HUDEP-2 (cell line): ENCODE results near the gene MORC4.

Source experiments
- DNase-seq, 76 experiments: peaks; one replicate each; lab custom pipeline; 2025; ENCODE audit not compliant: unreplicated experiment in 76 of 76; lab: John Stamatoyannopoulos, UW

MORC4 gene

DNA sequence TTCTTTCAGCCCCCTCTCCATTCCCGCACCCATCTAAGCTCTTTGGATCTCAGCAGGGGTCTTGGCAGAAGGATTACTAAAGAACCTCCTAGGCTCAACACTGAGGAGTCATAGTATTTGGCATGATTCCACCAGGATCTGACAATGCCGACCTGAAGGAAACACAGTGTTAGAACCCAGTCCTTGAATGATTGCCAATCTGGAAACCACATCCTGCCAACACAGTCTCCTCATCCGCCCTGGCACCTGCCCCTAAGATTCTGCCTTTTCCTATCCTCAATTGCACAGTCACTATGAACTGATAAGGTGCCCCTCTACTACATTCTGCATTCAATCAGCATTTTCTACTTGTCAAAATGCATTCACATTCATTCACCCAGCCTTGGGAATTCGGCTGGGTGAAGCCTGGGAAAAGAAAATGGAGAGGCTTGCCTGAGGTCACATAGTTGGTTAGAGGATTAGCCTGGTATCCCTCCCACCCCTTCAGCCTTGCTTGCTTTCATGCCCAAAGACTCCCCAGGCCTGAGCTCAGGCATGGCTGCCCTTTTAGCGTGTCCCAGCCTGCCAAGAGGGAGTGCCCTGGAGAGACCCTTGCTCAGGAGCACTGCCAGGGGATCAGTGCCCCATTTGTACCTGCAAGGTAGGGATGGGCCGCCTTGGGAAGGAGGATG is 82.0 kb downstream of the MORC4 start:
- DNase-seq, result peak in 20 of 76 experiments; percentile 0 to 50 (median 8)

DNA sequence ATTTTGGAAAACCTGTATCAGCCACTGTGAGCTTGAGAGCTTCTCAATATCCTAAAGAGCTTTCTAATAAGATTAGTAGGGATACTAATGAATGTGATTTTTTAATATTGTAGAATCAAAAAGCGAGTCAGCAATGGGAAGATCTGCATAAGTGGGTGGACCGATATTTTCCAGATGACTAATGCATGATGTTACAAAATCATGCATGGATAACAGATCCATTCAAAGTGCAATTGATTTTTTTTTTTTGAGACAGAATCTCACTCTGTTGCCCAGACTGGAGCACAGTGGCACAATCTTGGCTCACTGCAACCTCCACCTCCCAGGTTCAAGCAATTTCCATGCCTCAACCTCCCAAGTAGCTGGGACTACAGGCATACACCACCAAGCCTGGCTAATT is 87.1 kb downstream of the MORC4 start:
- no peak for DNase-seq

DNA sequence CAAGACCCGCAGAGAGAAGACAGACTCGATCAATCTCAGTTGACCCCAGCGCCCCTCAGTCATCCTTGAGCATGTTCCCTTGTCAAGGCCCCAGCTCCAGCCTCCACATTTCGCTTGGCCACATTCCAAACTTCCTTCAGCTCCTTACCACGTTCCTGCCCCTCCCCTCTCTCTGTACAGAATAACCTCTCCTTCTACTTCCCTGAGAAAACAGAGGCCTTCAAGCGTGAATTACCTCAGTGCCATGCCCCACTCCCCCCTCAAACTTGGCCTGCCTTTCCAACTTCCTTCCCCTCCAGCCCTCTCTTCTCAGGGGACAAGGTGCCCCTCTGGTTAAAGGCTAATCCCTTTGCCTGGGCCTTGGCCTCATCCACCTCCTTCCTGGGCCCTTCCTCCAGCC is 93.7 kb downstream of the MORC4 start:
- no peak for DNase-seq

DNA sequence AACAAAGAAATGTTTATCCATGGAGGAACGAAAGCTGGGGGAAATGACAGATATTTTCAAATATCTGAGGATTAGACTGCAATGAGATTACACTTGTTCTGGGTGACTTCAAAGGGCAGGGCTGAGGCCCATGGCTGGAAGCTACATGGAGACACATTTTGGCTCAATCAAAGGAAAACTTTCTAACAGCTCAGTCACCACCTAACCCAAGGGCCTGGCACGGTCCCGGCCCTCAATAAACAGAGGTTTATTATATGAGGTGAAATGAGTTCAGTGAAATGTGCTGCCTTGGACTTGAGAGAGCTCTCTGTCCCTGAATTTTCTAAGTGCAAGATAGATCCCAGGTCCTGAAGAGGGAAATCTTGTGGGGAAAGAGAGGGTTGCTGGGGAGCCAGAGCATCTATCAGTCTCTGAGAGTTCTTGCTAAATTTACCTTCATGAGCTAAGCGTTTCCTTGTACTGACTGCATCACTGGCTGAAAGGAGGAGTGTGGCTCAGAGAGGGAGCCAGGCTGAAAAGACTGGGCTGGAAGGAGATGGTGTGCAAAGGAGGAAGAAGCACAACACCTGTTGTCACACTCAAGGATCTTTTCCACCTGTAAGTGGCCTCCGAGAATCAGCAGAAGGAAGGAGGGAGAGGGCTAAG is 94.8 kb downstream of the MORC4 start:
- no peak for DNase-seq

DNA sequence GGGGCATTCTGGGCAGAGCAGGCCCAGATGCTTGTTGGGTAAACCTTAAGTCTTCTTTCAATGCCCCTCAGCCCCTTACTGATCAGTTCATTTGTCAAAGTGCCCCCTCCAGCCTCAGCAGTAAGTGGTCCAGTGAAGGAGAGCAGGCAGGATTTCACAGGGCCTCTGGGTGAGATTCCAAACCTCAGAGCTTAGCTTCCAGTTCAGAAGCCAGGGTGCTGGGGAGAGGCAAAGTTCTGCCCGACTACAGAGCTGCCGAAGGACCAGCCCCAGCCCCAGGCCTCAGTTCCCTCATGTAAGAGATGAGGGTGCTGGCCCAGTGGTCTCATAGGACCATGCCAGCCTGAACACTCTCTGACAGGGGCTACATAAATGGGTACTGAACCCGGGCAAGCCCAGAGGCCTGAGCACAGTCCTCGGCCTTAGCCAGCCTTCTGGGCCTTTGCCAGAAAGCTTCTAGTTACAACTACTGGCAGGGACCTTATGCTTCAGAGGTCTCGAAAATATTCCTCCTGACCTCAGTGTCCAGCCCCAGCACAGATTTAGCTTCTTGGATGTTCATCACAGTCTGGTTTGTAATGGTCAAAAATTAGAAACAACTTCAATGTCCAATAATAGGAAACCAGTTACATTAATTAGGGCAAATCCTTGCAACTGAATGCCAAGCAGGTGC is 96.0 kb downstream of the MORC4 start:
- DNase-seq, result no peak

DNA sequence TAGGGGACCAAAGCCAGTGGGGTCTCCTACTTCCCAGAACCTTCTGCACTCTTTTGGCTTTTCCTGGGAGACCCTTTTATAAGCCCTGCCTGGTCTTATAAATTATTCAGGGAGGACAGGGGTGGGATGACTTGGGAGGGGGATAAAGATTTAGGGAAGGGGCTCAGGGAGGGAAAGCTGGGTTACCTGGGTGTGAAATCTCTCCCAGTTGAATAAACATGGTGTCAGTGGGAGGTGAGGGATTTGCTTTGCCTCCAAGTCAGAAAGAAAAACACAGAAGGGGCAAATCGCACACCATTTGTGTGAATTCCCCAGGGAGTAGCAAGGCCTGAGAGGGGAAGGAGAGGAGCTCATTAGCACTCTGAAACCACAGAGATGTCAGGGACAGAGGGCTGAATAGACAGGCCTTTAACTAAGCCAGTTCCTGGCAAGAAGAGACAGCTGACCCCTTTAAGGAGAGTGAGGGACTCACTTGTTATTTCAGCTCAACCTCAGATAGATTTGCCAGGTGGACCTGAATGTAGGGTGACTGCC is 96.7 kb downstream of the MORC4 start, which contains the start of gene RIPPLY1:
Gene RIPPLY1, minus strand, starts transcription at position 51 of the 534 bp plus-strand sequence. CDS start 54 bp downstream, outside the sequence.
- DNase-seq, result no peak

DNA sequence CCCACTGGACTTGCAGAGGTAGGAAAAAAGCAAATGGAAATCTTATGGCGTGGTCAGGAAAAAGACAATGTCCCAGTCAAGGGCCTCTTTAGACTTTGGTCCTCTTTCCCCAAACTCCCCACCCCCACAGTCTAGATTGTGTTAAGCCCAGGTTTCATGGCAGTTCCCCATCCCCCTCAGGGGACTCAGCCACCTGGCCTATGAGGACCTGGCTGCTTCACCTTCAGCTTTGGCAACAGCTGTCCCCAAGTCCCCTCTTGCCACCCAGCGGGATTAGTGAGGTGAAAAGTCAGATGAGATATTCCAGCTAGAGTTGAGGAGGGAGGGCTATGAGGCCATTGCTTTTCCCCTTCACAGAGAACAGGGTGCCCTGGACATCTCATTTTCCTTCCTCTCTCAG is 97.3 kb downstream of the MORC4 start:
- no peak for DNase-seq

DNA sequence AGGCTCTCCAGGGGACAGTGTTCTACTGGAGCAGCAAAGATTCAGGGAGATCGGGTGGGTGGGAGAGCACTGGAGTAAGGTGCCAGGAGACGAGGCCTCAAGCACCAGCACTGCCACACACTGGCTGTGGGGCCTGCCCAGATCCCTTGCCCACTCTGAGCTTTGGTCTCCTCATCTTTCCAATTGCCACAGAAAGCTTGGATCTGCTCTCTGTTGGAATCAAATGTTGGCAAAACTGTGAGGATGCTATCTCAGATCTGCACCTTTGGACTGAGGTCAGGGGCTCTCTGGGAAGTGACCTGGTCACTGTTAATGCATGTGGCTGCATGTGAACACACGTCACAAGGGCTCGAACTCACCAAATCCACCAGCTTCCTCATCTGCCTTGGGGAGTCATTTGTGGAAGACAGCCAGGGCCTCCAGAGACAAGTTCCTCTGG is 98.2 kb downstream of the MORC4 start:
- DNase-seq, result no peak

DNA sequence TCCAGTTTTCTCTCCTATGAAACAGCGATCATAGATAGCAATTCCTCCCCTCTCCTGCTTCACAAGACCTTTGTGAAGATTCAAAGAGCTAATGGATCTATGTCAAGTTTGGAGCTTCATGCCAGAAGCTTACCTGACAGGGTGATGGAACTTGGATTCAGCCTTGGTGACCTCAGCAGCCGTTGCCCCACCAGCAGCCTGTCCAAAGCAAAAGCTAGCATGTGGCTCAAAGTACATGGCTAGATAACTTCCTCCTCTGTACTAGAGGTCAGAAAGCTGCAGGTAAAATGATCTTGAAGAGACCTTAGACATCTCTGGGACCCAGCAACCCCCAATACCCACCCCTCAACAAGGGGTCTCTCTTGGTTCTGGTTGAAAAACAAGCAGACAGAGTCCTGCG is 98.7 kb downstream of the MORC4 start:
- DNase-seq, result no peak

DNA sequence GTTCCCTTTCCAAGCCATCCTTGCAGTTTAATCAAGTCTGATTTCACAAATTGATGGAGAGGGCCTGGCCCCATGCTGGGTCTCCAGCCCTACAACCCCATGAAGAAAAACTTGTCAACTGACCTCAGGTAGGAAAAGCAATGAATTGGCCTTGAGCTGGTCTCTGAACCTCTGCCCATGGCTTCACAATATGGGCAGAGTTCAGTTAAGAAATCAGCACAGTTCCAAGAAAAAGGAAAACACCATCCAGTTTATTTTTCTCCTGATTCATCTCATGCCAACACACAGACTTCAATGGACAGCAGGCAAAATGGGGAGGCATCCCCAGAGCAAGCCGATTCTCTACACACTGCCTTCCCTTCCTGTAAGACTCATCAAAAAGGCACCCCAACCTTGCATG is 100.2 kb downstream of the MORC4 start:
- no peak for DNase-seq

DNA sequence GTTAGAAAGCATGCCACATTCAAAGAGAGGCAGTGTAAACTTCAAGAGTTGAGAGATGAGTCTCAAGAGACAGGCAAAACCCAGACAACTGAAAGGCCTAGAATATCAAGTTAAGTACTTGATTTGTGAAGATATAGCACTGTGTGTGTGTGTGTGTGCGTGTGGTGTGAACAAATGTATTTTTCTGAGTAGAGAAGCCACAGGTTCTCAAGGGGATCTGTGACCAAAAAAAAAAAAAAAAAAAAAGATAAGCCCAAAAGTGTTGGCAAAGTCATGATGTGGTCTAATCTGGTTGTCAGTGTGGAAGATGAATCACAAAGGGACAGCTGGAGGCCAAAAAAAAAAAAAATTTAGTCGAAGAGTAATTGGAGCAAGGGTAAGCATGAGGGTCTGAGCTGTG is 100.7 kb downstream of the MORC4 start:
- DNase-seq, result no peak

DNA sequence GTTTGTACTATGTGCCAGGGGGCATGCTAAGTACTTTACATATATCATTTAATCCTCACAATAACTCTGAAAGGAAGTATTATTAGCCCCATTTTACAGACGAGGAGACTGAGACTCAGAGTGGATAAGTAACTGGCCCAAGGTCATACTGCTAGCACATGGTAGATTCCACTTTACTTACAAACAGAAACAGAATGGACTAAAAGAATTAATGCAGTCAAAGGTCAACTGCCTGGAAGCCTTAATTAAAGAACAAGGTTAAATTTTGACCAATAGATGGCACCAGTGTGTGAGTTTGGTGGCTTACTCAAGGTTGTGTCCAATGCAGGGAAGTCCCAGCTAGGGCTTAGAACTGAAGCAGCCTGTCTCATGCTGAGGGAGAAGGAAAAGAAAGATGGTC is 101.5 kb downstream of the MORC4 start:
- DNase-seq, result peak in 23 of 76 experiments; percentile 0 to 41 (median 6)

DNA sequence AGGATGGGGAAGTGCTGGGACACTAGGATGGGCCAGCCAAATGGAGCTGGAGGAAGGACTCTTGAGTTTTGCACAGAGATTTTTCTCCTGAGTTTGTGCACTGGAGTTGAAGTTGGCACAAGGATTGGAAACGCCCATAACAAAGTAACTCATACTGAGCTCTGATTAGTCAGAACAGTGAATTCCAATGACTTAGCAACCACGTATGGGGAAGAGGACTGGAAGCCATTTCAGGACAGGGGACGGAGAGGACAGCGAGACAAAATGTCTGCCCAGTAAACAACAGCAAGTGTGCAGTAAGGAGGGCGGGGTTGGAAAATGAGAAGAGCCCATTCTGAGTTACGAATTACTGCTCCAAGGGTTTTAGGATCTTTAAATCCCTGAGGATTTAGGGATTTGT is 102.8 kb downstream of the MORC4 start:
- no peak for DNase-seq

DNA sequence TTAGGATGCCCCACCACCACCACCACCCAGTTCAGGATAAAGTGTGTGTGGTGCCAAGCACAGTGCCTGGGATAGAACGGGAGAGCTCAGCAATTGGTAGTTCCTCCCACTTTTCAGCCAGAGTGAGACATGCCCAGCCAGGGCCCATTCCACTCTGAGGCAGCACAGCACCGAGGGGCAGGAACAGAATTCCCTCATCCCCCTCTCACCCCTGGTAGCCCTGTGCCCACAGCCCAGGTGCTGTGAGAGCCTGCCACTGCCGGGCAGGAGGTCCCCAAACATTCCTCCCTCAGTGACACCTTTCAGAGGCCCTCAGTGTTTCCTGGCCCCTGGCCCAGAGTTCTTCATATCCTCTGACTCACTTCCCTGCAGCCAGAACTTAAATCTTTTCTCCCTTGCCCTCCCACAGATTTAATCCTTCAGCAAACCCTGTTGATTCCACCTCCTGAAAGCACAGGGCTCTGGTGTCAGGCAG is 105.0 kb downstream of the MORC4 start:
- no peak for DNase-seq

DNA sequence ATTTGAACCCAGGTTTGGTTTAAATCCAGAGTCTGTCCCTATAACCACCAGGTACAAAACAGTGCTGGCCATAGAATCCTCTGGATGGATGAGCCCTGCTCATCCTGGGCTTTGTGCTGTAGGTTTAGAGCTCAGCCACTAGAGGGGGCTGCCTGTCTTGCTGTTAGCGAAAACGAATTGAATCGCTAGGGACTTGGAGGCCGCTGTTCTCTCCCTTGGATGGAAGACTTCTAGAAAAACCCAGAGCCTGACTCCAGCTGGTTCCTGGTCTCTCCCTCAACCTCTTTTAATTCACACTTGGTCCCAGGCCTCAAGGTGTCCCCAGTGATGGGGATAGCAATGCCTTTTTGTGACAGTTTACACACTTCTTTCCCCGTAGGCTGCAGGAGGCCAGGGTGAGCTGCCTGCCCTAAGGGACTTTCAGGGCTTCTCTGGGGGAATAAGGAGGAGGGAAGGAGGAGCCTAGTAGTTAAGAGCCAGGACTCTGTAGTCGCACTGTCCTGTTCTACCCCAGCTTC is 105.6 kb downstream of the MORC4 start:
- peak in 37 of 76 experiments; percentile 0 to 43 (median 3) for DNase-seq

DNA sequence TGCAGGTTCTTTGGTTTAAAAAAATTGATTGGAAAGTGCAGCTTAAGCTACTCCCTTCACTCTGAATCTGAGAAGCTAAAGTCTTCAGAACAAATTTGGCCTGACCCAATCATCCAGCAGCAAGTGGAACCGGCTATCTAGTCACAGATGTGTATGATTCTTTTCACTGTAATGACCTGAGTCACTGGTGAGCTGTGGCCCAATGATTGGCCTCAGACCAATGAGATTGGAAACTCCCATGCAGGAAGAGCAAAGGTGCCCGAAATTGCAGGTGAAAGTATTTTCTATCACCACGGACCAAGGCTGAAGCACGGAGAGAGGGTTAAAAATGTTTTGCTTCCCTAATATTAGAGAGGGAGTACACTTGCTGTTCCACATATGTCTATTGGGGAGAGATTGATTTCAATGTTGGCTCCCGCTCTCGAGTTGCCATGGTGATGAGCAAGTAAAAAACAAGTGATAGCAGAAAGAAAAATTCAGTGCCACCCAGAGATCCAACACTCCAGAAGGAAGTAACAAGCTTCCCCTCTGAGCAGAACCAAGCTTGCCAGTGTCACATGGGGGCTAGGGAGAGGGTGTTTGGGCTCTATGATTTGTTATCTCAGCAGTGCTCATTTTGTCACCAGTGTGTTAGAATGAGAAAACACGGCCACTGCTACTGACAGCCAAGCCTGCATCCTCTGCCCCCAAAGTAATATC is 108.1 kb downstream of the MORC4 start:
- no peak for DNase-seq
